ENCODE measurements around the gene ASNSD1. TPM values are rescaled to one million over a fixed set of nuclear protein-coding genes. Genes with fewer than 3 reads are reported as not detected.

ASNSD1 gene
- total and polyA plus RNA-seq, 9 of the 15 experiments (the other 6 are each of a cell fraction or from before 2014, with no cell fraction given), result 23.9 to 56.4 (median 38.3) TPM

GRCh38 chr2:189613077-189613636, 48.1 kb upstream of the ASNSD1 start (continued):
- TF ChIP-seq FUS (optimal IDR thresholded peaks at IDR 0.05; ENCODE audit: low read depth, low read length) (no peak), ZNF76 (CRISPR knock-in tag; IDR thresholded peaks at IDR 0.05; ENCODE audit: borderline replicate concordance) (no peak), RBM34 (IDR thresholded peaks at IDR 0.05; ENCODE audit: borderline replicate concordance, insufficient read depth, low read length) (no peak), ZNF512 (tag; IDR thresholded peaks at IDR 0.05) (peak; percentile 56), CUX1 (CRISPR knock-in tag; IDR thresholded peaks at IDR 0.05) (no peak), ZFP30 (CRISPR knock-in tag; IDR thresholded peaks at IDR 0.05; ENCODE audit: borderline replicate concordance) (no peak), ETS1 (conservative IDR thresholded peaks at IDR 0.05; ENCODE audit: control insufficient read depth, low read depth, low read length) (no peak), ZNF511 (CRISPR knock-in tag; IDR thresholded peaks at IDR 0.05) (no peak), ZNF395 (CRISPR knock-in tag; IDR thresholded peaks at IDR 0.05) (no peak), SRSF3 (IDR thresholded peaks at IDR 0.05; ENCODE audit: insufficient read depth, low read length) (no peak), SMARCB1 (IDR thresholded peaks at IDR 0.05; ENCODE audit: insufficient read length, low read depth) (peak; percentile 81), ETV1 (tag; conservative IDR thresholded peaks at IDR 0.05; ENCODE audit: low read depth) (no peak)
